GM23338 (cell line): ENCODE data around the gene RCC2. TPM values are rescaled to one million over a fixed set of nuclear protein-coding genes. Genes with fewer than 3 reads are reported as not detected.

Source experiments
- ATAC-seq: fragments of 200-7000 bp; cut with Tn5 transposase; 3 replicates; pipeline ENCODE4 v1.9.1; 2020
- DNase-seq: peaks from one replicate; pipeline ENCODE4 v3.0.0-alpha.2; 2015; ENCODE audit warnings: low spot score
- H2AFZ ChIP-seq: fragments of 200-600 bp; sonication (generic); 2 replicates; pipeline ENCODE4 v1.8.0; 2016; ENCODE audit warnings: antibody characterized with exemption, mild to moderate bottlenecking, moderate library complexity
- H3F3A ChIP-seq: fragments of 200-600 bp; sonication (generic); replicated peaks from 2 replicates; pipeline ENCODE4 v1.8.0; 2017; ENCODE audit warnings: antibody characterized with exemption, mixed run types, low read depth
- H3K27ac ChIP-seq: fragments of 200-600 bp; sonication (generic); 2 replicates; pipeline ENCODE4 v1.6.1; 2016; ENCODE audit warnings: low read depth
- H3K27me3 ChIP-seq: fragments of 200-600 bp; sonication (generic); 2 replicates; pipeline ENCODE4 v1.8.0; 2016; ENCODE audit warnings: mild to moderate bottlenecking, mixed run types, moderate library complexity; ENCODE audit not compliant: insufficient read depth
- H3K36me3 ChIP-seq: fragments of 200-600 bp; sonication (generic); 2 replicates; pipeline ENCODE4 v1.8.0; 2016; ENCODE audit warnings: mild to moderate bottlenecking; ENCODE audit not compliant: insufficient read depth
- H3K4me1 ChIP-seq: fragments of 200-600 bp; sonication (generic); 2 replicates; pipeline ENCODE4 v1.8.0; 2016; ENCODE audit warnings: mild to moderate bottlenecking, moderate library complexity; ENCODE audit not compliant: insufficient read depth
- H3K4me2 ChIP-seq: fragments of 200-600 bp; sonication (generic); 2 replicates; pipeline ENCODE4 v1.7.1; 2017; ENCODE audit warnings: mixed run types
- H3K4me3 ChIP-seq: fragments of 200-600 bp; sonication (generic); 2 replicates; pipeline ENCODE4 v1.6.1; 2016; ENCODE audit warnings: mixed run types
- H3K79me2 ChIP-seq: fragments of 200-600 bp; sonication (generic); replicated peaks from 2 replicates; pipeline ENCODE4 v1.8.0; 2017; ENCODE audit warnings: mild to moderate bottlenecking; ENCODE audit not compliant: insufficient read depth
- H3K9me2 ChIP-seq: fragments of 200-600 bp; sonication (generic); 2 replicates; pipeline ENCODE4 v1.8.0; 2017; ENCODE audit not compliant: insufficient read depth
- H4K20me1 ChIP-seq: fragments of 200-600 bp; sonication (generic); replicated peaks from 2 replicates; pipeline ENCODE4 v1.8.0; 2017; ENCODE audit warnings: mild to moderate bottlenecking; ENCODE audit not compliant: insufficient read depth
- H3K27ac Mint-ChIP-seq: 2 replicates; pipeline ENCODE4 v1.8.0; 2020; ENCODE audit warnings: inconsistent platforms, mild to moderate bottlenecking, moderate library complexity, mixed read lengths
- H3K27me3 Mint-ChIP-seq: 3 replicates; pipeline ENCODE4 v1.8.0; 2022; ENCODE audit warnings: low read depth, mild to moderate bottlenecking, moderate library complexity, mixed read lengths, inconsistent platforms; ENCODE audit not compliant: insufficient read depth, poor library complexity
- H3K36me3 Mint-ChIP-seq: 3 replicates; pipeline ENCODE4 v1.8.0; 2021; ENCODE audit warnings: low read depth, mild to moderate bottlenecking, inconsistent platforms, moderate library complexity, mixed read lengths
- H3K4me1 Mint-ChIP-seq: 3 replicates; pipeline ENCODE4 v1.8.0; 2020; ENCODE audit warnings: mild to moderate bottlenecking, inconsistent platforms, mixed read lengths
- H3K4me3 Mint-ChIP-seq: 3 replicates; pipeline ENCODE4 v1.8.0; 2021; ENCODE audit warnings: moderate library complexity, mild to moderate bottlenecking, inconsistent platforms, mixed read lengths
- H3K9me3 Mint-ChIP-seq: 3 replicates; pipeline ENCODE4 v1.8.0; 2020; ENCODE audit warnings: moderate library complexity, mild to moderate bottlenecking, inconsistent platforms, mixed read lengths
- CREB1 ChIP-seq: fragments of 250-450 bp; sonication (Bioruptor Pico); IDR thresholded peaks from 2 replicates; pipeline ENCODE4 v1.5.0; 2020; ENCODE audit warnings: low read depth, mild to moderate bottlenecking, moderate library complexity
- CTCF ChIP-seq, 2 experiments: fragments of 200-600 bp in 1 of 2; sonication (generic) in 1 of 2; conservative IDR thresholded peaks; 2 replicates each; pipeline versions ENCODE4 v1.5.1 to v1.6.1; 2016 to 2017; ENCODE audit warnings: antibody characterized with exemption in 2 of 2, low read depth in 2 of 2, mild to moderate bottlenecking in 2 of 2, moderate library complexity in 1 of 2
- ETS1 ChIP-seq: IDR thresholded peaks from 2 replicates; pipeline ENCODE4 v1.6.1; 2016; ENCODE audit warnings: antibody characterized with exemption
- EZH2 ChIP-seq: fragments of 200-600 bp; sonication (generic); IDR thresholded peaks from one replicate; pipeline ENCODE4 v1.8.0; 2017; ENCODE audit warnings: antibody characterized with exemption, mild to moderate bottlenecking, low read depth; ENCODE audit not compliant: unreplicated experiment
- EZH2phosphoT487 ChIP-seq: fragments of 200-600 bp; sonication (generic); IDR thresholded peaks from one replicate; pipeline ENCODE4 v1.8.1; 2018; ENCODE audit warnings: antibody characterized with exemption; ENCODE audit not compliant: unreplicated experiment
- JUNB ChIP-seq: IDR thresholded peaks from one replicate; pipeline ENCODE4 v1.6.1; 2016; ENCODE audit warnings: antibody characterized with exemption; ENCODE audit not compliant: unreplicated experiment
- NANOG ChIP-seq: IDR thresholded peaks from 2 replicates; pipeline ENCODE4 v1.6.1; 2016; ENCODE audit warnings: antibody characterized with exemption, borderline replicate concordance
- POLR2AphosphoS5 ChIP-seq: IDR thresholded peaks from 2 replicates; pipeline ENCODE4 v1.6.1; 2016; ENCODE audit warnings: antibody characterized with exemption, low read depth
- REST ChIP-seq: IDR thresholded peaks from one replicate; pipeline ENCODE4 v1.6.1; 2018; ENCODE audit warnings: antibody characterized with exemption; ENCODE audit not compliant: unreplicated experiment
- STAT1 ChIP-seq: IDR thresholded peaks from one replicate; pipeline ENCODE4 v1.6.1; 2016; ENCODE audit warnings: antibody characterized with exemption; ENCODE audit not compliant: unreplicated experiment
- ZNF114 ChIP-seq: fragments of 250-450 bp; sonication (Bioruptor Pico); IDR thresholded peaks from 2 replicates; pipeline ENCODE4 v1.5.0; 2020; ENCODE audit warnings: mild to moderate bottlenecking, moderate library complexity
- ZNF331 ChIP-seq: fragments of 250-450 bp; sonication (Bioruptor Pico); IDR thresholded peaks from 2 replicates; pipeline ENCODE4 v1.5.0; 2020; ENCODE audit warnings: low read depth, mild to moderate bottlenecking, moderate library complexity
- ZNF462 ChIP-seq: fragments of 250-450 bp; sonication (Bioruptor Pico); IDR thresholded peaks from 2 replicates; pipeline ENCODE4 v1.5.0; 2020; ENCODE audit warnings: mild to moderate bottlenecking, moderate library complexity
- polyA plus RNA-seq: library from polyadenylated mRNA; unstranded; fragments of >200 nt; fragmentation: Nextera tagmentation; extraction: Ambion mirVana; gene quantifications from 2 replicates; pipeline ENCODE4 v1.2.1, GENCODE V29; 2016
- total RNA-seq: library from RNA; depleted of rRNA; stranded (reverse); fragments of >200 nt; shearing (Covaris generic); gene quantifications from 2 replicates; pipeline ENCODE4 v1.2.3, GENCODE V29; 2014

Gene RCC2
- total and polyA plus RNA-seq, 2 experiments from 2014 or later: 97.1 to 386 TPM

GRCh38 chr1:17375651-17376050, 63.8 kb downstream of the RCC2 start:
- no peak for DNase-seq
- no peaks in the 10 kb centered on the region for H3K27me3 ChIP-seq
- peaks cover 5% of the 10 kb centered on the region; the same call in 1 of the 2 replicates for H3K9me2 ChIP-seq
- no peaks in the 10 kb centered on the region for H3F3A ChIP-seq
- no peak overlapping the region for H3K4me2 ChIP-seq
- peaks cover 17% of the 10 kb centered on the region for H3K4me1 ChIP-seq
- TF ChIP-seq EZH2 (no peak), EZH2phosphoT487 (no peak), NANOG (no peak), ZNF462 (CRISPR knock-in tag) (no peak), ETS1 (no peak), POLR2AphosphoS5 (no peak), JUNB (no peak), REST (no peak), STAT1 (no peak), CTCF (conservative IDR thresholded peaks at IDR 0.05; ENCODE audit: low read depth in 2 of 2) (no peak), ZNF114 (CRISPR knock-in tag) (no peak), ZNF331 (CRISPR knock-in tag) (no peak), CREB1 (no peak)
- Mint-ChIP-seq H3K4me3 (no peak overlapping the region), H3K27ac (no peak overlapping the region), H3K4me1 (peaks cover 27% of the 10 kb centered on the region), H3K36me3 (no peaks in the 10 kb centered on the region), H3K27me3 (peaks cover 24% of the 10 kb centered on the region), H3K9me3 (no peaks in the 10 kb centered on the region)
- no peaks in the 10 kb centered on the region for H3K36me3 ChIP-seq
- no peak for ATAC-seq
- no peak overlapping the region for H3K27ac ChIP-seq
- no peak overlapping the region for H2AFZ ChIP-seq
- H3K79me2 ChIP-seq: no peaks in the 10 kb centered on the region
- no peaks in the 10 kb centered on the region for H4K20me1 ChIP-seq
- H3K4me3 ChIP-seq: no peak overlapping the region
